ENCODE results near the gene CDH26.

Gene CDH26

GRCh38 chr20:60000271-60001042 is 42.2 kb downstream of the CDH26 start:
- Histone ChIP-seq H2AFZ (ENCODE audit: low read depth, low read length) (no peak overlapping the region), H3K36me3 (ENCODE audit: insufficient read depth, low read length) (no peaks in the 10 kb centered on the region), H3K9ac (ENCODE audit: low read depth, low read length) (no peak overlapping the region), H3K27ac (ENCODE audit: low read length) (no peak overlapping the region), H3K4me1 (ENCODE audit: insufficient read depth, low read length) (no peaks in the 10 kb centered on the region), H3K9me3 (ENCODE audit: insufficient read depth, low read length, severe bottlenecking) (no peaks in the 10 kb centered on the region), H4K20me1 (ENCODE audit: insufficient read depth, low read length) (no peaks in the 10 kb centered on the region), H3K4me3 (ENCODE audit: low read depth in 1 of 2, low read length in 2 of 2) (no peak overlapping the region), H3K79me2 (ENCODE audit: insufficient read depth, low read length) (no peaks in the 10 kb centered on the region), H3K4me2 (ENCODE audit: insufficient read depth, low read length) (no peak overlapping the region), H3K27me3 (ENCODE audit: insufficient read depth, low read length, poor library complexity) (peaks cover 9% of the 10 kb centered on the region)
- no peak for DNase-seq
- no peak for TF ChIP-seq EZH2 (IDR thresholded peaks at IDR 0.05; ENCODE audit: borderline replicate concordance, low read depth, low read length, severe bottlenecking)
- TF ChIP-seq CTCF (IDR thresholded peaks at IDR 0.05; ENCODE audit: borderline replicate concordance, extremely low read depth, low read length, poor library complexity, severe bottlenecking), result no peak
- no peak for ATAC-seq (ENCODE audit: insufficient read depth, low read depth)

GRCh38 chr20:60001108-60001507 is 42.9 kb downstream of the CDH26 start:
- H2AFZ ChIP-seq (ENCODE audit: low read depth, low read length), result no peak overlapping the region
- no peak for ATAC-seq (ENCODE audit: insufficient read depth, low read depth)
- no peak overlapping the region for H3K27ac ChIP-seq (ENCODE audit: low read length)

GRCh38 chr20:60003776-60004175 is 45.6 kb downstream of the CDH26 start:
- TF ChIP-seq CTCF (IDR thresholded peaks at IDR 0.05; ENCODE audit: borderline replicate concordance, extremely low read depth, low read length, poor library complexity, severe bottlenecking) (no peak), EZH2 (IDR thresholded peaks at IDR 0.05; ENCODE audit: borderline replicate concordance, low read depth, low read length, severe bottlenecking) (no peak)
- Histone ChIP-seq H3K9me3 (ENCODE audit: insufficient read depth, low read length, severe bottlenecking) (no peaks in the 10 kb centered on the region), H3K79me2 (ENCODE audit: insufficient read depth, low read length) (no peaks in the 10 kb centered on the region), H3K36me3 (ENCODE audit: insufficient read depth, low read length) (no peaks in the 10 kb centered on the region), H3K9ac (ENCODE audit: low read depth, low read length) (no peak overlapping the region), H4K20me1 (ENCODE audit: insufficient read depth, low read length) (no peaks in the 10 kb centered on the region), H2AFZ (ENCODE audit: low read depth, low read length) (no peak overlapping the region), H3K4me2 (ENCODE audit: insufficient read depth, low read length) (no peak overlapping the region), H3K27ac (ENCODE audit: low read length) (no peak overlapping the region), H3K4me3 (ENCODE audit: low read depth in 1 of 2, low read length in 2 of 2) (no peak overlapping the region), H3K4me1 (ENCODE audit: insufficient read depth, low read length) (no peaks in the 10 kb centered on the region), H3K27me3 (ENCODE audit: insufficient read depth, low read length, poor library complexity) (peaks cover 6% of the 10 kb centered on the region)
- DNase-seq (no peak), ATAC-seq (ENCODE audit: insufficient read depth, low read depth) (no peak)

More at GRCh38 chr20:60001108-60001507, 42.9 kb downstream of the CDH26 start:
- H3K27me3 ChIP-seq (ENCODE audit: insufficient read depth, low read length, poor library complexity), result peaks cover 9% of the 10 kb centered on the region
- no peak overlapping the region for H3K9ac ChIP-seq (ENCODE audit: low read depth, low read length)
- H3K36me3 ChIP-seq (ENCODE audit: insufficient read depth, low read length), result no peaks in the 10 kb centered on the region
- no peak overlapping the region for H3K4me3 ChIP-seq (ENCODE audit: low read depth in 1 of 2, low read length in 2 of 2)
- H3K4me2 ChIP-seq (ENCODE audit: insufficient read depth, low read length), result no peak overlapping the region
- no peaks in the 10 kb centered on the region for H3K79me2 ChIP-seq (ENCODE audit: insufficient read depth, low read length)
- no peaks in the 10 kb centered on the region for H3K9me3 ChIP-seq (ENCODE audit: insufficient read depth, low read length, severe bottlenecking)
- DNase-seq, result no peak
- TF ChIP-seq EZH2 (IDR thresholded peaks at IDR 0.05; ENCODE audit: borderline replicate concordance, low read depth, low read length, severe bottlenecking), result no peak
- no peak for TF ChIP-seq CTCF (IDR thresholded peaks at IDR 0.05; ENCODE audit: borderline replicate concordance, extremely low read depth, low read length, poor library complexity, severe bottlenecking)
- no peaks in the 10 kb centered on the region for H4K20me1 ChIP-seq (ENCODE audit: insufficient read depth, low read length)
- no peaks in the 10 kb centered on the region for H3K4me1 ChIP-seq (ENCODE audit: insufficient read depth, low read length)

Measured in DND-41 (cell line).